GM21367 (cell line): ENCODE results near the gene ZBED6.

Experiments used
- ATAC-seq: cut with Tn5 transposase; IDR thresholded peaks from one replicate; pipeline ENCODE4 v1.9.1; 2021; ENCODE audit not compliant: unreplicated experiment

The ZBED6 gene

DNA sequence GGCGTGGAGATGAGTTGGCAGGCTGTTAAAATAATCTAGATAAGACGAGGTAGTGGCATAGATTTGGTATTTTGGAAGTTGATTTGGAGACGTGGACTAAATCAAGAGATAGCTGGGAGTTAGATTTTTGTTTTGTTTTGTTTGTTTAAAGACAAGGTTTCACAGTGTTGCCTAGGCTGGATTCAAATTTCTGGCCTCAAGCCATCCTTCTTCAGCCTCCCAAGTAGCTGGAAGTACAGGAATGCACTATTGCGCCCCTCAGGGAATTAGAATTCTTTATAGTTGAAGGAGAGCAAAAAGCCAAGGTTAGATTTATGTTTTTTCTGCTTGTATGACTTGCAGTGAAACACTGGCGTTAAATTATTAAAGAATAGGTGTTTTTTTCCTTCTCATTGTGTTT, 43.7 kb downstream of the ZBED6 start:
- no peak for ATAC-seq

DNA sequence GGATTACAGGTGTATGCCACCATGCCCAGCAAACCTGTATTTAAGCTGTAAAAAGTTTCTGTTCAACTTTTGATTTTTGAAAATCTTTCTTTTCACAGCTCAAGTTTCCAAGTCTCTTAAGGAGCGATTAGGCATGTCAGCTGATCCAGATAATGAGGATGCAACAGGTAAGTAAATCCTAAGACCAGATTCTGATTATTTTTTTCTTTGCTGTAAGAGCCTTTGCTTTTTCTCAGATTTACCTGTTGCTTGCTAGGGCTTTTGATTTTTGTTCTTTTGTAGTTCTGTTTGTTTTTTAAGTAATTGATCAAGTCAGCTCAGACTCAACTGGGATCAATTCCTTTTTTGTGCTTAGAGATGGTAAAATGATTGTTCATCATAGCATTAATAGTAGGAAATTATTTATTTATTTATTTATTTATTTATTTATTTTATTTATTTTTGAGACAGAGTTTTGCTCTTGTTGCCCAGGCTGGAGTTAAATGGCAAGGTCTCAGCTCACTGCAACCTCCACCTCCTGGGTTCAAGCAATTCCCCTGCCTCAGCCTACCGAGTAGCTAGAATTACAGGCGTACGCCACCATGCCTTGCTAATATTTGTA, 44.9 kb downstream of the ZBED6 start:
- ATAC-seq: no peak

DNA sequence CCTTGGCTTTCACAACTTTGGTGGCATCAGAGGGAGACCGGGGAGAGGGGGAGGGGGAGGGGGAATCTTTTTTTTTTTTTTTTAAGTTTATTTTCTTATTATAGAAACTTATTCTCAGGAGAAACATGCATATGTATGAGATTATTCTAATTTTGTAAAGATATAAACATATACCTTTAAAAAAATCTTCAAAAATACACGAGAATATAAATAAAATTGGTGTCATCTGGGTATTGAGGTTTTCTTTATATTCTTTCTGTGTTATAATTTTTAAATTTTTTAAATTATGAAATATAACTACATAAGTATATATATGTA, 47.1 kb downstream of the ZBED6 start:
- ATAC-seq: no peak

DNA sequence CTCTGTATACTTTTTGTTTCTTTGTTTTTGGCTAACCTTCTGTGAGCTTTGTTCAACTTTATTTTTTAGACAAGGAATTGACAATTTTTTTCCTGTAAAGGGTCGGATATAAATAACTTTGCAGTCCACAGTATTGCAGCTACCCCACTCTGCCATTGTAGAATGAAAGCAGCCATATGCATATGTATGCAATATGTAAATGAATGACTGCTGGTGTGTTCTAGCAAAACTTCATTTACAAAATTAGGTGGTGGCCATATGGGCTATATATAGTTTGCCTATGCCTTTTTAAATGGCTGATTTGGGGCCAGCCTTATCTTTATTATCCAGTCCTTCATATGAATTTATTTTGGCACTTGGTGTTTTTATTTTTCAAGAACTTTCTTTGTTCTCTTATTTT, 48.0 kb downstream of the ZBED6 start:
- no peak for ATAC-seq
